Gastroesophageal sphincter (tissue), 4 donors: Measurements from ENCODE around the gene CHD6. TPM values are rescaled to one million over a fixed set of nuclear protein-coding genes. Genes with fewer than 3 reads are reported as not detected.

Source experiments
- ATAC-seq: fragments of 150-250 bp; one replicate; pipeline ENCODE4 v1.9.1; 2016; ENCODE audit warnings: mild to moderate bottlenecking, moderate library complexity
- H3K27ac ChIP-seq, 4 donors: fragments of 200-600 bp; sonication (generic) in 3 of 4; 1 replicate in 3 of 4; 2 replicates in 1 of 4; pipeline ENCODE4 v1.5.1; 2016 to 2019
- H3K27me3 ChIP-seq: fragments of 200-600 bp; sonication (generic); one replicate; pipeline ENCODE4 v1.5.1; 2019
- H3K36me3 ChIP-seq, 2 donors: fragments of 200-600 bp; sonication (generic); one replicate each; pipeline ENCODE4 v1.5.1; 2019; ENCODE audit warnings: control low read depth in 1 of 2
- H3K4me1 ChIP-seq, 3 donors: fragments of 200-600 bp; sonication (generic); 1 replicate in 2 of 3; 2 replicates in 1 of 3; pipeline ENCODE4 v1.5.1; 2016 to 2019; ENCODE audit warnings: control low read depth in 2 of 3
- H3K4me3 ChIP-seq, 2 donors: fragments of 200-600 bp; sonication (generic); one replicate each; pipeline ENCODE4 v1.5.1; 2019; ENCODE audit warnings: mild to moderate bottlenecking in 1 of 2, moderate library complexity in 1 of 2
- H3K9me3 ChIP-seq, 3 donors: fragments of 200-600 bp; sonication (generic); one replicate each; pipeline ENCODE4 v1.5.1; 2017 to 2019; ENCODE audit warnings: control low read depth in 2 of 3
- CTCF ChIP-seq, 4 experiments: fragments of 200-600 bp in 2 of 4; fragments of 450-650 bp in 2 of 4; sonication (generic) in 1 of 4; IDR thresholded peaks; one replicate each; pipeline ENCODE4 v1.5.1; 2017 to 2019; ENCODE audit warnings: antibody characterized with exemption in 4 of 4, mild to moderate bottlenecking in 2 of 4, moderate library complexity in 2 of 4
- EP300 ChIP-seq: sonication (generic); formaldehyde crosslinking; IDR thresholded peaks from one replicate; pipeline ENCODE4 v1.6.1; 2017; ENCODE audit warnings: antibody characterized with exemption, mild to moderate bottlenecking
- POLR2A ChIP-seq, 2 donors: fragments of 450-650 bp; IDR thresholded peaks; one replicate each; pipeline ENCODE4 v1.6.1; 2017; ENCODE audit warnings: antibody characterized with exemption in 2 of 2, mild to moderate bottlenecking in 2 of 2, moderate library complexity in 1 of 2
- POLR2AphosphoS5 ChIP-seq: sonication (generic); formaldehyde crosslinking; IDR thresholded peaks from one replicate; pipeline ENCODE4 v1.6.1; 2017; ENCODE audit warnings: antibody characterized with exemption
- whole genome bisulfite sequencing, 2 donors: methylation state at CpG; one replicate each; pipeline ENCODE4 v1.1.5; 2018; ENCODE audit warnings: low coverage in 1 of 2; 5-methylcytosine and 5-hydroxymethylcytosine counted together
- total RNA-seq, 4 donors: library from RNA; depleted of rRNA; stranded (reverse); fragments of >200 nt; gene quantifications; one replicate each; pipeline ENCODE4 v1.1.0, GENCODE V29; 2016

CHD6 gene
- total RNA-seq, 4 donors from 2014 or later: 37.4 to 58.3 (median 40.4) TPM

- no peaks in the 10 kb centered on the region for H3K27me3 ChIP-seq
- H3K9me3 ChIP-seq: peaks cover 0 to 12% (median 0%) of the 10 kb centered on the region in 3 donors
- ATAC-seq: no peak
- WGBS, 2 donors: 57 to 100% methylated on average over 1 to 3 of the region's 3 CpGs
- H3K27ac ChIP-seq: no peak overlapping the region
- TF ChIP-seq POLR2AphosphoS5: no peak
- TF ChIP-seq CTCF (IDR thresholded peaks at IDR 0.05): no peak
- TF ChIP-seq EP300: no peak
- TF ChIP-seq POLR2A (IDR thresholded peaks at IDR 0.05): no peak
- H3K36me3 ChIP-seq: peaks cover 0 to 86% of the 10 kb centered on the region in 2 donors
- H3K4me3 ChIP-seq: no peak overlapping the region
- H3K4me1 ChIP-seq: no peaks in the 10 kb centered on the region
Observed at GRCh38 chr20:41467220-41467619, 151.0 kb downstream of the CHD6 start.

- Histone ChIP-seq H3K4me3 (no peak overlapping the region), H3K9me3 (peaks cover 0 to 12% (median 0%) of the 10 kb centered on the region in 3 donors), H3K36me3 (peaks cover 0 to 67% of the 10 kb centered on the region in 2 donors), H3K27me3 (no peaks in the 10 kb centered on the region), H3K4me1 (no peaks in the 10 kb centered on the region), H3K27ac (no peak overlapping the region)
- ATAC-seq: no peak
- TF ChIP-seq POLR2A (IDR thresholded peaks at IDR 0.05): no peak
- TF ChIP-seq CTCF (IDR thresholded peaks at IDR 0.05): no peak
- no peak for TF ChIP-seq POLR2AphosphoS5
- TF ChIP-seq EP300: no peak
- WGBS, 2 donors: 60 to 100% methylated on average over 1 of the region's 1 CpG
Observed at GRCh38 chr20:41463567-41463966, 154.6 kb downstream of the CHD6 start.

- no peak overlapping the region for H3K4me3 ChIP-seq
- H3K9me3 ChIP-seq: peaks cover 0 to 12% (median 0%) of the 10 kb centered on the region in 3 donors
- TF ChIP-seq POLR2A (IDR thresholded peaks at IDR 0.05) (no peak), POLR2AphosphoS5 (no peak), EP300 (no peak), CTCF (IDR thresholded peaks at IDR 0.05) (no peak)
- 91 to 94% methylated on average over 6 of the region's 6 CpGs for WGBS, 2 donors
- no peak overlapping the region for H3K27ac ChIP-seq
- no peaks in the 10 kb centered on the region for H3K27me3 ChIP-seq
- no peaks in the 10 kb centered on the region for H3K4me1 ChIP-seq
- peaks cover 0 to 64% of the 10 kb centered on the region in 2 donors for H3K36me3 ChIP-seq
- ATAC-seq: no peak
Observed at GRCh38 chr20:41462372-41463161, 155.6 kb downstream of the CHD6 start.

GRCh38 chr20:41458761-41459160, 159.4 kb downstream of the CHD6 start:
- WGBS, 2 donors: 90 to 100% methylated on average over 1 to 2 of the region's 2 CpGs
- peaks cover 0 to 68% of the 10 kb centered on the region in 2 donors for H3K36me3 ChIP-seq
- H3K27me3 ChIP-seq: no peaks in the 10 kb centered on the region
- no peak overlapping the region for H3K27ac ChIP-seq
- H3K9me3 ChIP-seq: no peaks in the 10 kb centered on the region
- TF ChIP-seq POLR2A (IDR thresholded peaks at IDR 0.05) (no peak), CTCF (IDR thresholded peaks at IDR 0.05) (no peak), EP300 (no peak), POLR2AphosphoS5 (no peak)
- H3K4me3 ChIP-seq: no peak overlapping the region
- H3K4me1 ChIP-seq: no peaks in the 10 kb centered on the region
- ATAC-seq: no peak
